Urinary bladder (tissue), 4 donors: ENCODE data around the gene PDCD2L. TPM values are rescaled to one million over a fixed set of nuclear protein-coding genes. Genes with fewer than 3 reads are reported as not detected.

Source experiments
- DNase-seq: peaks from one replicate; pipeline ENCODE4 v3.0.0-alpha.2; 2015; ENCODE audit errors: extremely low spot score
- H3K27ac ChIP-seq: one replicate; pipeline ENCODE4 v1.5.1; 2013; ENCODE audit warnings: low read depth, mild to moderate bottlenecking, moderate library complexity
- H3K36me3 ChIP-seq: one replicate; pipeline ENCODE4 v1.6.1; 2013; ENCODE audit warnings: mild to moderate bottlenecking, moderate library complexity; ENCODE audit not compliant: insufficient read depth
- H3K4me1 ChIP-seq: one replicate; pipeline ENCODE4 v1.6.1; 2013; ENCODE audit warnings: mild to moderate bottlenecking, moderate library complexity; ENCODE audit not compliant: insufficient read depth
- H3K4me3 ChIP-seq: one replicate; pipeline ENCODE4 v1.5.1; 2013; ENCODE audit warnings: low read depth, low read length
- WGBS: extraction: QIAGEN DNeasy Blood & Tissue Kit; methylation state at CpG from one replicate; pipeline ENCODE4 v1.1.7; 2013; 5-methylcytosine and 5-hydroxymethylcytosine counted together
- polyA plus RNA-seq: library from polyadenylated mRNA; stranded (reverse); fragments of 200-250 nt; gene quantifications from one replicate; pipeline ENCODE4 v1.2.3, GENCODE V29; 2013
- total RNA-seq: library from RNA; depleted of rRNA; stranded (reverse); fragments of >200 nt; gene quantifications from one replicate; pipeline ENCODE4 v1.2.3, GENCODE V29; 2014
- donor health status: healthy with polysubstance abuse.
- donor health status: healthy.

Gene PDCD2L
- total and polyA plus RNA-seq, 2 donors, result 8.1 to 13.0 TPM

DNA sequence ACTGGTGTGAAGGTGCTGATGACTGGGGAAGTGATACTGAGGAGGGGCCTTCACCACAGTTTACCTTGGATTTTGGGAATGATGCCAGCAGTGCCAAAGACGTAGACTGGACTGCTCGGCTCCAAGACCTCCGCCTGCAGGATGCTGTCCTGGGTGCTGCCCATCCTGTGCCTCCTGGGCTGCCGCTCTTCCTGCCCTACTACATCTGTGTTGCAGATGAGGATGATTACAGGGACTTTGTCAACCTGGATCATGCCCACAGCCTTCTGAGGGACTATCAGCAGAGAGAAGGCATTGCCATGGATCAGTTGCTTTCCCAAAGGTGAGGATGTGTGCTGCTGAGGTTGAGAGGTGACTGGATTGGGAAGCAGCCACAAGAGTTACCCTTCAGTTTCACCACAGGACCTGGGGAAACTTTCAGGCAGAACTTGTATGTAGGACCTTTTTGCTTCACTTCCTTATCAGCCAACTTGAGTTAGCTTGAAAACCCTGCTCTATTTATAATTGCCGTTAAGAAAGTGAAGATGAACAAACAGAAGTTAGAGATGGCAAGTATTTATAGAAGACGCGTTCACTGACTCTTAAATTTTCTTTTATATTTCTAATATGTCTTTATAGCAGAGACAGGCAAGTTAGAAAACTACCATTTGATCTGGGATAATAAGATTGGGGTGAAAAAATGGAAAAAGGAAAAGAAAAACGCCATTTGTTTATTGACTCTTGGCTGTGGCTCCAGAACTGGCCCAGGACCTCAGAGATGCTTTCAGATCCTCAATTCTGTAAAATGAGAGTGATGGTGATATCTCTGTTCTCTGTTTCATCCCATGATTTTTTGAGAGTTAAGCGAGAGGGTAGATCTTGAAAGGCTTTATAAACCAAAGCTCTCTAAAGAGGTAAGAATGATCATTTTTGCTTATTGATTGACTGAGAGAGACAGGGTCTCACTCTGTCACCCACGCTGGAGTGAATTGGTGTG, 5.3 kb downstream of the PDCD2L start:
- DNase-seq, result no peak
- no peaks in the 10 kb centered on the region for H3K4me1 ChIP-seq
- H3K36me3 ChIP-seq, result no peaks in the 10 kb centered on the region
- H3K4me3 ChIP-seq, result no peak overlapping the region
- H3K27ac ChIP-seq, result no peak overlapping the region
- WGBS, result 87% methylated on average over 10 of the region's 10 CpGs

DNA sequence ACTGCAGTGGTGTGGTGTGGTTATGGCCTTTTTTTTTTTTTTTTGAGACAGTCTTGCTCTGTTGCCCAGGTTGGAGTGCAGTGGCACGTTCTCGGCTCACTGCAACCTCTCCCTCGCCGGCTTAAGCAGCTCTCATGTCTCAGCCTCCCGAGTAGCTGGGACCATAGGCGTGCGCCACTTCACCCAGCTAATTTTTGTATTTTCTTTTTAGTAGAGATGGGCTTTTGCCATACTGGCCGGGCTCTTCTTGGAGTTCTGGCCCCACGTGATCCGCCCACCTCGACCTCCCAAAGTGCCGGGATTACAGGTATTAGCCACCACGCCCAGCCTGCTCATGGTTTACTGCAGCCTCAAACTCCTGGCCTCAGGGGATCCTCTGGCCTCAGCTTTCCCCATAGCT, 7.0 kb downstream of the PDCD2L start:
- Histone ChIP-seq H3K36me3 (no peaks in the 10 kb centered on the region), H3K4me3 (no peak overlapping the region), H3K4me1 (no peaks in the 10 kb centered on the region), H3K27ac (no peak overlapping the region)
- DNase-seq, result no peak
- WGBS, result 98% methylated on average over 13 of the region's 13 CpGs

GRCh38 chr19:34416021-34416545, 11.9 kb downstream of the PDCD2L start:
- Histone ChIP-seq H3K36me3 (no peaks in the 10 kb centered on the region), H3K4me3 (no peak overlapping the region), H3K4me1 (no peaks in the 10 kb centered on the region), H3K27ac (no peak overlapping the region)
- WGBS, result 95% methylated on average over 7 of the region's 7 CpGs
- DNase-seq, result no peak

GRCh38 chr19:34418300-34418699, 14.1 kb downstream of the PDCD2L start:
- Histone ChIP-seq H3K4me1 (no peaks in the 10 kb centered on the region), H3K4me3 (no peak overlapping the region), H3K36me3 (no peaks in the 10 kb centered on the region), H3K27ac (no peak overlapping the region)
- DNase-seq, result no peak
- whole genome bisulfite sequencing, result 96% methylated on average over 4 of the region's 4 CpGs

GRCh38 chr19:34426096-34426661, 22.0 kb downstream of the PDCD2L start:
- H3K4me3 ChIP-seq, result no peak overlapping the region
- no peaks in the 10 kb centered on the region for H3K36me3 ChIP-seq
- peaks cover 2% of the 10 kb centered on the region for H3K4me1 ChIP-seq
- no peak overlapping the region for H3K27ac ChIP-seq
- 84% methylated on average over 8 of the region's 8 CpGs for WGBS
- DNase-seq, result no peak

DNA sequence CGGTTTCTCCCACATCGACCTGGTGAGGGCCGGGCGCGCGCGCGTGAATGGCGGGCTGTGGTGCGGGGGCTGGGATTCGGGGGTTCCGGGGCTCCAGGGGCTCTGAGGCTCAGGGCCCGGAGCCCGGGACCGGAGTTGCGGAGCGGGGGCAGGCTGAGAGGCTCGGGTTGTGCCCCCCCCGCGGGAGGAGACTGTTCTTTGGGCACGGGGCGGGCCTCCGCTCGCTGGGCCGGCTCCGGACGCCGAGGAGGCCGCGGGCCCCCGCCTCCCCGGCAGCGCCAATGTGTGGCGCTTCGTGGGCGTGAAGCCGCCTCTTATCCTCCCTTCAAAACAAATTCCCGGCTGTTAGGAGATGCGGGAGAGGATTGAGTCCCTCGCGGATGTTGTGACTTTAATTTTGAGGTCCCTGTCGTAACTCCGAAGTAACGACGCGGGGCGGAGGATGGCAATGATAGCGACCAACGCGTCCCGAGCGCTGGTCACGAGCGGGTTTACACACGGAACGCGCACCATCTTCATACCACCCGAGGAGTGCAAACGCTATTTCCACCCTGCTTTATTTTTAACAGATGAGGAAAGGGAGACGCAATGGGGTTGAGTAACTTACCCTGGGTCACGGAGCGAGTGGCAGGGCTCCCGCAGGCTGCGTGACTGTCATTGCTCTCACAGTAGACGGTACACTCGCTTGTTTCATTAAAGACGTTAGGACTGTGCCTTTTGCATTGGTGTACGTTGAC, 24.5 kb downstream of the PDCD2L start:
- H3K4me1 ChIP-seq, result peaks cover 2% of the 10 kb centered on the region
- peak overlapping the region; percentile 98 for H3K4me3 ChIP-seq
- peak overlapping the region; percentile 55 for H3K27ac ChIP-seq
- H3K36me3 ChIP-seq, result no peaks in the 10 kb centered on the region
- WGBS, result under 1% methylated on average over 68 of the region's 68 CpGs
- no peak for DNase-seq

DNA sequence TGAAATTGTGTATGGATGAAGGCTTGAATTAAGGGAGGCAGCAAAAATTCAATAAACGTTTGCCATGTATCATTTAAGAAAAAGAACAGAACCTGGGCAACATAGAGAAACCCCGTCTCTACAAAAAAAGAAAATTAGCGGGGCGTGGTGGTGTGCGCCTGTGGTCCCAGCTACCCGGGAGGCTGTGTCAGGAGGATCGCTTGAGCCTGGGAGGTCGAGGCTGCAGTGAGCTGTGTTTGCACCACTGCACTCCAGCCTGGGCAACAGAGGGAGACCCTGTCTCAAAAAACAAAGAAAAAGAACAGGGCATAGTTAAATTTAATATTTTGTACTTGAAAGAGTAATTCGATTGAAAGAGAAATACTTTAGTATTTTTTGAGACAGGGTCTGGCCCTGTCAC, 25.4 kb downstream of the PDCD2L start:
- no peaks in the 10 kb centered on the region for H3K36me3 ChIP-seq
- H3K27ac ChIP-seq, result no peak overlapping the region
- H3K4me1 ChIP-seq, result peaks cover 2% of the 10 kb centered on the region
- no peak for DNase-seq
- 72% methylated on average over 9 of the region's 9 CpGs for WGBS
- peak overlapping the region; percentile 4 for H3K4me3 ChIP-seq

GRCh38 chr19:34430738-34431625, 26.8 kb downstream of the PDCD2L start:
- Histone ChIP-seq H3K4me3 (no peak overlapping the region), H3K4me1 (peaks cover 2% of the 10 kb centered on the region), H3K36me3 (peaks cover 3% of the 10 kb centered on the region), H3K27ac (no peak overlapping the region)
- DNase-seq, result no peak
- 38% methylated on average over 6 of the region's 6 CpGs for WGBS

GRCh38 chr19:34431681-34432402, 27.6 kb downstream of the PDCD2L start:
- no peak overlapping the region for H3K4me3 ChIP-seq
- WGBS, result 28% methylated on average over 2 of the region's 2 CpGs

GRCh38 chr19:34432797-34433196, 28.6 kb downstream of the PDCD2L start:
- H3K4me1 ChIP-seq, result peaks cover 2% of the 10 kb centered on the region
- no peak for DNase-seq

More at GRCh38 chr19:34431681-34432402, 27.6 kb downstream of the PDCD2L start:
- no peak for DNase-seq
- Histone ChIP-seq H3K27ac (no peak overlapping the region), H3K4me1 (peaks cover 2% of the 10 kb centered on the region), H3K36me3 (peaks cover 3% of the 10 kb centered on the region)

GRCh38 chr19:34436716-34437115, 32.5 kb downstream of the PDCD2L start:
- no peak for DNase-seq
- peaks cover 3% of the 10 kb centered on the region for H3K36me3 ChIP-seq
- no peaks in the 10 kb centered on the region for H3K4me1 ChIP-seq
- WGBS, result 90% methylated on average over 3 of the region's 3 CpGs
- no peak overlapping the region for H3K27ac ChIP-seq
- no peak overlapping the region for H3K4me3 ChIP-seq

More at GRCh38 chr19:34432797-34433196, 28.6 kb downstream of the PDCD2L start:
- Histone ChIP-seq H3K4me3 (no peak overlapping the region), H3K36me3 (peaks cover 3% of the 10 kb centered on the region), H3K27ac (no peak overlapping the region)
- 73% methylated on average over 5 of the region's 5 CpGs for WGBS

- 94% methylated on average over 3 of the region's 3 CpGs for WGBS
- Histone ChIP-seq H3K36me3 (peaks cover 10% of the 10 kb centered on the region), H3K4me3 (no peak overlapping the region), H3K4me1 (no peaks in the 10 kb centered on the region), H3K27ac (no peak overlapping the region)
- no peak for DNase-seq
Observed at GRCh38 chr19:34448191-34448590, 44.0 kb downstream of the PDCD2L start.
